HG02840 (cell line): Measurements from ENCODE around the gene ADGRL1.
"Not testable (repeated sequence)": the region's sequence is repeated elsewhere in the genome, so short reads cannot be mapped to it uniquely, and the experiment has no call there.

Source experiments
- ATAC-seq: cut with Tn5 transposase; IDR thresholded peaks from one replicate; pipeline ENCODE4 v1.9.1; 2021; ENCODE audit warnings: mild to moderate bottlenecking, moderate library complexity, moderate number of reproducible peaks; ENCODE audit not compliant: unreplicated experiment, low FRiP score

The ADGRL1 gene

GRCh38 chr19:14146169-14146568, 59.8 kb downstream of the ADGRL1 start:
- not testable (repeated sequence) for ATAC-seq

- no peak for ATAC-seq
These were observed 60.6 kb downstream of the ADGRL1 start for GRCh38 chr19:14145381-14145780.

- no peak for ATAC-seq
These were observed 63.4 kb downstream of the ADGRL1 start for GRCh38 chr19:14142262-14143190.

- no peak for ATAC-seq
These were observed 64.9 kb downstream of the ADGRL1 start for GRCh38 chr19:14141041-14141440.

- ATAC-seq, result no peak
These were observed 66.0 kb downstream of the ADGRL1 start for GRCh38 chr19:14139944-14140343.

- no peak for ATAC-seq
These were observed 67.2 kb downstream of the ADGRL1 start for GRCh38 chr19:14138576-14139265.

- ATAC-seq, result peak; percentile 86
These were observed 69.3 kb downstream of the ADGRL1 start, which contains the start of gene ASF1B for GRCh38 chr19:14136509-14137281. Gene ASF1B, minus strand, starts transcription at chr19:14136589. Its CDS starts 133 bp downstream, at chr19:14136456.

- ATAC-seq, result no peak
These were observed 69.9 kb downstream of the ADGRL1 start for GRCh38 chr19:14135985-14136508.

- no peak for ATAC-seq
These were observed 70.6 kb downstream of the ADGRL1 start for GRCh38 chr19:14135355-14135754.

- no peak for ATAC-seq
These were observed 78.0 kb downstream of the ADGRL1 start for GRCh38 chr19:14127929-14128509.

GRCh38 chr19:14127176-14127575, 78.8 kb downstream of the ADGRL1 start:
- ATAC-seq, result no peak

GRCh38 chr19:14122924-14123323, 83.0 kb downstream of the ADGRL1 start:
- no peak for ATAC-seq

GRCh38 chr19:14120497-14120780, 85.5 kb downstream of the ADGRL1 start:
- no peak for ATAC-seq

GRCh38 chr19:14119644-14120496, 86.1 kb downstream of the ADGRL1 start:
- ATAC-seq, result no peak

GRCh38 chr19:14119146-14119545, 86.8 kb downstream of the ADGRL1 start:
- ATAC-seq, result no peak

GRCh38 chr19:14118165-14119051, 87.6 kb downstream of the ADGRL1 start:
- ATAC-seq, result peak; percentile 26

GRCh38 chr19:14117668-14118164, 88.3 kb downstream of the ADGRL1 start, which contains the start of gene PRKACA:
Gene PRKACA, minus strand, starts transcription at chr19:14117762. Its CDS starts 215 bp downstream, at chr19:14117547.
- ATAC-seq, result peak; percentile 84

- peak; percentile 4 for ATAC-seq
These were observed 88.9 kb downstream of the ADGRL1 start for GRCh38 chr19:14116918-14117578.
